Trophoblast cell (in vitro differentiated cells and primary cell): ENCODE data around the gene GSTCD.

ENCODE experiments used
- DNase-seq, 2 donors: peaks; one replicate each; pipeline ENCODE4 v3.0.0-alpha.2; 2016
- H2AFZ ChIP-seq: 2 replicates; pipeline ENCODE4 v1.6.1; 2013; ENCODE audit warnings: low read length, moderate library complexity, mild to moderate bottlenecking; ENCODE audit not compliant: insufficient read depth, poor library complexity
- H2AK5ac ChIP-seq: 2 replicates; pipeline ENCODE4 v1.6.1; 2013; ENCODE audit warnings: mild to moderate bottlenecking, low read length
- H2BK120ac ChIP-seq: 2 replicates; pipeline ENCODE4 v1.6.1; 2013; ENCODE audit warnings: low read length, mild to moderate bottlenecking, moderate library complexity; ENCODE audit not compliant: insufficient read depth, poor library complexity
- H2BK12ac ChIP-seq: 2 replicates; pipeline ENCODE4 v1.6.1; 2013; ENCODE audit warnings: mild to moderate bottlenecking, low read length, moderate library complexity
- H2BK5ac ChIP-seq: 2 replicates; pipeline ENCODE4 v1.6.1; 2013; ENCODE audit warnings: low read length, low read depth, moderate library complexity, mild to moderate bottlenecking; ENCODE audit not compliant: poor library complexity
- H3K14ac ChIP-seq: 2 replicates; pipeline ENCODE4 v1.6.1; 2013; ENCODE audit warnings: mild to moderate bottlenecking, low read length
- H3K18ac ChIP-seq: 2 replicates; pipeline ENCODE4 v1.6.1; 2013; ENCODE audit warnings: mild to moderate bottlenecking, low read length
- H3K23ac ChIP-seq: 2 replicates; pipeline ENCODE4 v1.6.1; 2013; ENCODE audit warnings: low read length
- H3K27ac ChIP-seq: 2 replicates; pipeline ENCODE4 v1.5.1; 2013; ENCODE audit warnings: low read depth, mild to moderate bottlenecking, inconsistent platforms, low read length, moderate library complexity
- H3K27me3 ChIP-seq: 2 replicates; pipeline ENCODE4 v1.6.1; 2013; ENCODE audit warnings: inconsistent platforms, mild to moderate bottlenecking, low read length, moderate library complexity; ENCODE audit not compliant: insufficient read depth
- H3K36me3 ChIP-seq, 2 experiments: 1 replicate in 1 of 2; 2 replicates in 1 of 2; pipeline ENCODE4 v1.6.1; 2013; ENCODE audit warnings: low read length in 2 of 2, mild to moderate bottlenecking in 2 of 2, moderate library complexity in 1 of 2; ENCODE audit not compliant: insufficient read depth in 2 of 2, control insufficient read depth in 1 of 2
- H3K4ac ChIP-seq: 2 replicates; pipeline ENCODE4 v1.6.1; 2013; ENCODE audit warnings: low read depth, mild to moderate bottlenecking, low read length, moderate library complexity
- H3K4me1 ChIP-seq, 2 experiments: 1 replicate in 1 of 2; 2 replicates in 1 of 2; pipeline ENCODE4 v1.6.1; 2013; ENCODE audit warnings: low read length in 2 of 2, mild to moderate bottlenecking in 2 of 2, moderate library complexity in 1 of 2; ENCODE audit not compliant: insufficient read depth in 2 of 2, control insufficient read depth in 1 of 2
- H3K4me2 ChIP-seq: 2 replicates; pipeline ENCODE4 v1.6.1; 2013; ENCODE audit warnings: inconsistent platforms, mild to moderate bottlenecking, low read length, moderate library complexity
- H3K4me3 ChIP-seq: 2 replicates; pipeline ENCODE4 v1.5.1; 2013; ENCODE audit warnings: mild to moderate bottlenecking, low read depth, low read length, inconsistent platforms
- H3K79me1 ChIP-seq: one replicate; pipeline ENCODE4 v1.6.1; 2013; ENCODE audit warnings: low read length
- H3K79me2 ChIP-seq: 2 replicates; pipeline ENCODE4 v1.6.1; 2013; ENCODE audit warnings: low read length, mild to moderate bottlenecking; ENCODE audit not compliant: control insufficient read depth, insufficient read depth, poor library complexity
- H3K9ac ChIP-seq: 2 replicates; pipeline ENCODE4 v1.6.1; 2013; ENCODE audit warnings: mild to moderate bottlenecking, low read length
- H3K9me3 ChIP-seq: 2 replicates; pipeline ENCODE4 v1.6.1; 2013; ENCODE audit warnings: low read depth, mild to moderate bottlenecking, control low read depth, inconsistent platforms, low read length; ENCODE audit not compliant: insufficient read depth
- H4K12ac ChIP-seq: 2 replicates; pipeline ENCODE4 v1.6.1; 2013; ENCODE audit warnings: low read depth, mild to moderate bottlenecking, low read length, moderate library complexity
- H4K8ac ChIP-seq: 2 replicates; pipeline ENCODE4 v1.6.1; 2013; ENCODE audit warnings: low read depth, mild to moderate bottlenecking, low read length, moderate library complexity
- H4K91ac ChIP-seq: one replicate; pipeline ENCODE4 v1.6.1; 2013; ENCODE audit warnings: low read depth, mild to moderate bottlenecking, low read length, moderate library complexity
- WGBS: extraction: QIAGEN DNeasy Blood & Tissue Kit; methylation state at CpG from one replicate; pipeline ENCODE4 v1.1.7; 2013; ENCODE audit warnings: missing lambda C conversion rate; ENCODE audit not compliant: insufficient read length, insufficient coverage; ENCODE audit errors: extremely low coverage; 5-methylcytosine and 5-hydroxymethylcytosine counted together

GSTCD gene

DNA sequence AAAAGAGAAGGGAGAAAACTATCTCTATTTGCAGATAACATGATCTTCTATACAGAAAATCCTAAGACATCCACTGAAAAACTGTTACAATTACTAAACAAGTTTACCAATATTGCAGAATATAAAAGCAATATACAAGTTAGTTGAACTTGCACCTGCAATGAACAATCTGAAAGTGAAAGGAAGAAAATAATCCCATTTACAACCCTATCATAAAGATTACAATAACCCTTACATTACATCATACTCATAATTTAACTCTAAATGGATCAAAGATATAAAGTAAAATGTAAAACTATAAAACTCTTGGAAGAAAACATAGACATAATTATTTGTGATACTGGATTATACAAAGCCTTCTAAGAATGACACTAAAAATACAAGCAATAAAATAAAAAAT, 77.2 kb downstream of the GSTCD start:
- no peak overlapping the region for H3K4ac ChIP-seq
- peaks cover 0 to 1% of the 10 kb centered on the region in 2 experiments for H3K36me3 ChIP-seq
- H3K14ac ChIP-seq, result no peak overlapping the region
- no peak overlapping the region for H2BK12ac ChIP-seq
- no peak overlapping the region for H2AK5ac ChIP-seq
- no peak overlapping the region for H3K9ac ChIP-seq
- H3K4me2 ChIP-seq, result no peak overlapping the region
- no peaks in the 10 kb centered on the region for H3K4me1 ChIP-seq
- no peak overlapping the region for H3K18ac ChIP-seq
- H3K4me3 ChIP-seq, result no peak overlapping the region
- no peaks in the 10 kb centered on the region for H3K79me2 ChIP-seq
- H3K79me1 ChIP-seq, result no peaks in the 10 kb centered on the region
- no peak overlapping the region for H4K12ac ChIP-seq
- no peak overlapping the region for H3K27ac ChIP-seq
- DNase-seq, result no peak
- no peak overlapping the region for H2BK120ac ChIP-seq
- no peak overlapping the region for H2AFZ ChIP-seq
- H4K8ac ChIP-seq, result no peak overlapping the region
- no peaks in the 10 kb centered on the region for H3K9me3 ChIP-seq
- H3K23ac ChIP-seq, result no peak overlapping the region
- no peaks in the 10 kb centered on the region for H3K27me3 ChIP-seq
- H2BK5ac ChIP-seq, result no peak overlapping the region
- H4K91ac ChIP-seq, result no peak overlapping the region

DNA sequence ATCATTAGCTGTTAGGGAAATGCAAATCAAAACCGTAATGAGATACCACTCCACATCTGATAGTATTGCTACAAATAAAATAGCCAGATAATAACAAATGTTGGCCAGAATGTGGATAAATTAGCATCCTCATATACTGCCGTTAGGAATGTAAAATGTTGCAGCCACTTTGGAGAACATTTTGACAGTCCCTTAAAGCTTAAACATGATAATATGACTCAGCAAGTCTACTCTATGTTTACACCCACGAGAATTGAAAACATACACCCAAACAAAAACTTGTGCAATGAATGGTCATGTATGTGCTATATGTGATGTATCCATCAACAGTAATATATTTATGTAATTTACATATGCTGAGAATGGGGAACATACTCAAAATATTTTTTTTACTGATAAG, 78.2 kb downstream of the GSTCD start:
- Histone ChIP-seq H3K79me2 (no peaks in the 10 kb centered on the region), H3K4ac (no peak overlapping the region), H2BK12ac (no peak overlapping the region), H3K18ac (no peak overlapping the region), H3K9ac (no peak overlapping the region), H3K4me1 (no peaks in the 10 kb centered on the region), H2BK120ac (no peak overlapping the region), H3K79me1 (no peaks in the 10 kb centered on the region), H4K91ac (no peak overlapping the region), H3K4me3 (no peak overlapping the region), H3K9me3 (no peaks in the 10 kb centered on the region), H2BK5ac (no peak overlapping the region), H4K12ac (no peak overlapping the region), H2AFZ (no peak overlapping the region), H2AK5ac (no peak overlapping the region), H3K36me3 (peaks cover 0 to 1% of the 10 kb centered on the region in 2 experiments), H3K27me3 (no peaks in the 10 kb centered on the region), H3K27ac (no peak overlapping the region), H3K4me2 (no peak overlapping the region), H4K8ac (no peak overlapping the region), H3K14ac (no peak overlapping the region), H3K23ac (no peak overlapping the region)
- DNase-seq, result no peak
- no CpG with 5 or more reads among the region's 3 CpGs for WGBS

- H3K23ac ChIP-seq, result no peak overlapping the region
- no CpG with 5 or more reads among the region's 1 CpG for WGBS
Measured at GRCh38 chr4:105797225-105797624, 88.6 kb downstream of the GSTCD start.

GRCh38 chr4:105805501-105806120, 97.0 kb downstream of the GSTCD start:
- no peak overlapping the region for H3K9ac ChIP-seq
- no peaks in the 10 kb centered on the region for H3K4me1 ChIP-seq
- H3K18ac ChIP-seq, result no peak overlapping the region
- H3K23ac ChIP-seq, result no peak overlapping the region
- H2BK120ac ChIP-seq, result no peak overlapping the region
- no peak overlapping the region for H4K8ac ChIP-seq
- no peak overlapping the region for H4K91ac ChIP-seq
- H3K9me3 ChIP-seq, result no peaks in the 10 kb centered on the region
- H3K14ac ChIP-seq, result no peak overlapping the region
- H3K4me3 ChIP-seq, result no peak overlapping the region
- no peaks in the 10 kb centered on the region for H3K27me3 ChIP-seq
- H3K79me2 ChIP-seq, result no peaks in the 10 kb centered on the region
- H2AK5ac ChIP-seq, result no peak overlapping the region
- H3K4ac ChIP-seq, result no peak overlapping the region
- WGBS, result no CpG with 5 or more reads among the region's 1 CpG
- H3K79me1 ChIP-seq, result no peaks in the 10 kb centered on the region
- no peak for DNase-seq
- H3K27ac ChIP-seq, result no peak overlapping the region
- H3K36me3 ChIP-seq, result no peaks in the 10 kb centered on the region
- H2BK12ac ChIP-seq, result no peak overlapping the region
- no peak overlapping the region for H4K12ac ChIP-seq
- no peak overlapping the region for H3K4me2 ChIP-seq
- H2AFZ ChIP-seq, result no peak overlapping the region
- no peak overlapping the region for H2BK5ac ChIP-seq

More at GRCh38 chr4:105797225-105797624, 88.6 kb downstream of the GSTCD start:
- Histone ChIP-seq H2BK5ac (no peak overlapping the region), H3K36me3 (no peaks in the 10 kb centered on the region), H3K27ac (no peak overlapping the region), H2BK12ac (no peak overlapping the region), H2AK5ac (no peak overlapping the region), H3K4me1 (no peaks in the 10 kb centered on the region), H3K18ac (no peak overlapping the region), H3K4ac (no peak overlapping the region), H3K9ac (no peak overlapping the region), H4K91ac (no peak overlapping the region), H4K8ac (no peak overlapping the region), H3K9me3 (no peaks in the 10 kb centered on the region), H3K14ac (no peak overlapping the region), H3K4me3 (no peak overlapping the region), H3K4me2 (no peak overlapping the region), H3K79me2 (no peaks in the 10 kb centered on the region), H2BK120ac (no peak overlapping the region), H3K27me3 (no peaks in the 10 kb centered on the region), H3K79me1 (no peaks in the 10 kb centered on the region), H2AFZ (no peak overlapping the region), H4K12ac (no peak overlapping the region)
- DNase-seq, result no peak
